NCI-H1436 treated with DMSO at 0.1 percent for 48 hours (cell line): ENCODE results near the gene TMEM132D.

ENCODE experiments used
- DNase-seq: peaks from one replicate; lab custom pipeline; 2025; lab: John Stamatoyannopoulos, UW

Gene TMEM132D

GRCh38 chr12:129339336-129339735 lies 564.5 kb downstream of the TMEM132D start:
- DNase-seq: no peak

- no peak for DNase-seq
Observed at GRCh38 chr12:129337413-129337812, 566.4 kb downstream of the TMEM132D start.

GRCh38 chr12:129335773-129336172 lies 568.1 kb downstream of the TMEM132D start:
- no peak for DNase-seq

- DNase-seq: no peak
Observed at GRCh38 chr12:129332286-129332685, 571.5 kb downstream of the TMEM132D start.

- no peak for DNase-seq
Observed at GRCh38 chr12:129331356-129332085, 572.3 kb downstream of the TMEM132D start.

- no peak for DNase-seq
Observed at GRCh38 chr12:129328235-129328634, 575.6 kb downstream of the TMEM132D start.

- DNase-seq: no peak
Observed at GRCh38 chr12:129325566-129325965, 578.3 kb downstream of the TMEM132D start.

- DNase-seq: no peak
Observed at GRCh38 chr12:129312048-129312447, 591.8 kb downstream of the TMEM132D start.

GRCh38 chr12:129310346-129310745 lies 593.5 kb downstream of the TMEM132D start:
- no peak for DNase-seq

GRCh38 chr12:129305851-129306250 lies 598.0 kb downstream of the TMEM132D start:
- no peak for DNase-seq

- DNase-seq: no peak
Observed at GRCh38 chr12:129304529-129304928, 599.3 kb downstream of the TMEM132D start.

GRCh38 chr12:129300011-129300410 lies 603.8 kb downstream of the TMEM132D start:
- DNase-seq: no peak

GRCh38 chr12:129298921-129299320 lies 604.9 kb downstream of the TMEM132D start:
- no peak for DNase-seq

- no peak for DNase-seq
Observed at GRCh38 chr12:129296671-129297070, 607.2 kb downstream of the TMEM132D start.

GRCh38 chr12:129294868-129295267 lies 609.0 kb downstream of the TMEM132D start:
- DNase-seq: no peak

GRCh38 chr12:129279771-129280170 lies 624.1 kb downstream of the TMEM132D start:
- DNase-seq: no peak

- DNase-seq: no peak
Observed at GRCh38 chr12:129276361-129277060, 627.3 kb downstream of the TMEM132D start.

GRCh38 chr12:129269756-129270495 lies 633.9 kb downstream of the TMEM132D start:
- DNase-seq: no peak

- DNase-seq: no peak
Observed at GRCh38 chr12:129258781-129259318, 645.0 kb downstream of the TMEM132D start.

GRCh38 chr12:129257524-129257923 lies 646.3 kb downstream of the TMEM132D start:
- DNase-seq: no peak

GRCh38 chr12:129246630-129247029 lies 657.2 kb downstream of the TMEM132D start:
- DNase-seq: no peak

GRCh38 chr12:129245769-129246168 lies 658.1 kb downstream of the TMEM132D start:
- DNase-seq: no peak

- DNase-seq: no peak
Observed at GRCh38 chr12:129241852-129242251, 662.0 kb downstream of the TMEM132D start.
